Memory B cell (primary cell): Measurements from ENCODE around the gene CDH13.

Experiments
- ATAC-seq: fragments of 150-1000 bp; cut with Tn5 transposase; 2 replicates; pipeline ENCODE4 v1.10.0; 2021; ENCODE audit warnings: low read depth, mild to moderate bottlenecking, moderate library complexity
- DNase-seq, 2 donors: peaks; one replicate each; pipeline ENCODE4 v3.0.0; 2022; ENCODE audit warnings: low spot score in 2 of 2
- H3K27ac Mint-ChIP-seq: one replicate; pipeline ENCODE4 v1.8.0; 2022; ENCODE audit warnings: mild to moderate bottlenecking, moderate library complexity, mixed read lengths
- H3K27me3 Mint-ChIP-seq: one replicate; pipeline ENCODE4 v1.8.0; 2022; ENCODE audit warnings: mixed read lengths
- H3K36me3 Mint-ChIP-seq: one replicate; pipeline ENCODE4 v1.8.0; 2022; ENCODE audit warnings: mild to moderate bottlenecking, mixed read lengths
- H3K4me1 Mint-ChIP-seq: one replicate; pipeline ENCODE4 v1.8.0; 2022; ENCODE audit warnings: mixed read lengths
- H3K4me3 Mint-ChIP-seq: one replicate; pipeline ENCODE4 v1.8.0; 2022; ENCODE audit warnings: mild to moderate bottlenecking, moderate library complexity, mixed read lengths
- H3K9me3 Mint-ChIP-seq: one replicate; pipeline ENCODE4 v1.8.0; 2022; ENCODE audit warnings: mixed read lengths

CDH13 gene

GRCh38 chr16:82626791-82627261 is at the start of gene CDH13:
TSS of gene CDH13 (plus strand) at chr16:82626969.
- ATAC-seq (no peak), DNase-seq (no peak)
- no peak within 1 kb of the TSS for H3K4me3 Mint-ChIP-seq
- no peaks in the 10 kb centered on the region for H3K4me1 Mint-ChIP-seq
- no peaks in the 10 kb centered on the region for H3K9me3 Mint-ChIP-seq
- H3K36me3 Mint-ChIP-seq: no peaks in the 10 kb centered on the region
- H3K27me3 Mint-ChIP-seq: peaks cover 26% of the 10 kb centered on the region
- no peak within 1 kb of the TSS for H3K27ac Mint-ChIP-seq

- no peaks in the 10 kb centered on the region for H3K36me3 Mint-ChIP-seq
- H3K27me3 Mint-ChIP-seq: peaks cover 3% of the 10 kb centered on the region
- H3K9me3 Mint-ChIP-seq: no peaks in the 10 kb centered on the region
- H3K27ac Mint-ChIP-seq: no peak overlapping the region
- no peak overlapping the region for H3K4me3 Mint-ChIP-seq
- ATAC-seq (no peak), DNase-seq (no peak)
- H3K4me1 Mint-ChIP-seq: no peaks in the 10 kb centered on the region
Measured at GRCh38 chr16:82580298-82580890, 46.4 kb upstream of the CDH13 start.

DNA sequence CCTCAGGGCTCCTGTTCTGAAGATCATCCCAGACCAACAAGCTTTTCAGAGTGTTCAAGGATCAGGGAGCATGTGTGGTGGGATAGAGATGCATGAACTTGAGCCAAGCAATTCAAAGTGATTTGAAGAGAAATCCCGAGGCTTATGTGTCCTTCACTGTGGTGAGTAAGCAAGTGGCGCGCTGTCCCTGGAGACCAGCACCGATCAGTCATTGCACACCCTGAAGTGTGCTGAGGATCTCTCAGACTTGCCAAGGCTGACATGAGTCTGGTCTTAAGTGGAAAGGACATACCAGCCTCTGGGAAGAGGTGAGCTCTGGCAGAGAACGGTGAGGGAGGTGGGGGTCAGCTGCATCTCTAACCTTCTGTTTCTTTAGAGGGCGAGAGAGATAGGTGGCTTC is 43.8 kb upstream of the CDH13 start:
- Mint-ChIP-seq H3K4me3 (no peak overlapping the region), H3K9me3 (no peaks in the 10 kb centered on the region), H3K27ac (no peak overlapping the region), H3K27me3 (peaks cover 6% of the 10 kb centered on the region), H3K36me3 (no peaks in the 10 kb centered on the region), H3K4me1 (no peaks in the 10 kb centered on the region)
- ATAC-seq (no peak), DNase-seq (no peak)

GRCh38 chr16:82583422-82583821 is 43.3 kb upstream of the CDH13 start:
- Mint-ChIP-seq H3K9me3 (no peaks in the 10 kb centered on the region), H3K27me3 (peaks cover 6% of the 10 kb centered on the region), H3K4me3 (no peak overlapping the region), H3K4me1 (no peaks in the 10 kb centered on the region), H3K27ac (no peak overlapping the region), H3K36me3 (no peaks in the 10 kb centered on the region)
- DNase-seq (no peak), ATAC-seq (no peak)

DNA sequence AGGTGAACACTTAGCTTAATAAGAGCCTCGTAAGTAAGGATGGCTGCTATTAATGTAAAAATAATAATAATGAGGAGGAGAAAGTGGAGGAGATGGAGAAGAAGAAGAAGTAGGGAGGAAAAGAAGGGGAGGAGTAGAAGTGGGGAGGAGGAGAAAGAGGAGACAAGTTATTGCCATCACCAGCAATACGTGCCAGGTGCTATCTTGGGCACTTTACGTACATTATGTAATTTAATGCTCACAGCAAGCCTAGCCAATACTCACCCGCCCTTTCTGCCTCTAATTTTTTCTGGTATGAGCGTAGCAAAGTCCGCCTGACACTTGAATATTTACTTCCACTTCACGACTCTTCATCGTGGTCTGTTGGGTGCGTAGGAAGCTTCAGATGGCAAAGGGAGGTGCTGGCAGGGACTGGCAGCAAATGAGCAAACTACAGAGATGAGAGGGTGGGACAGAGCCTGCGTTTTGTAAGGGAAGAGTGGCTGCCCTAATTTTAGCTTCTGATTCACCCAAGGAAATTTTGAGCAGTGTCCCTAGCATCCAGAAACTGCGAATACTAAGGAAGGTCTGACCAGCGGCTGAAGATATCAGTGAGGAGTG is 42.1 kb upstream of the CDH13 start:
- H3K36me3 Mint-ChIP-seq: no peaks in the 10 kb centered on the region
- DNase-seq (no peak), ATAC-seq (no peak)
- no peaks in the 10 kb centered on the region for H3K9me3 Mint-ChIP-seq
- H3K4me1 Mint-ChIP-seq: no peaks in the 10 kb centered on the region
- peaks cover 8% of the 10 kb centered on the region for H3K27me3 Mint-ChIP-seq
- H3K4me3 Mint-ChIP-seq: no peak overlapping the region
- no peak overlapping the region for H3K27ac Mint-ChIP-seq

GRCh38 chr16:82585675-82586074 is 41.1 kb upstream of the CDH13 start:
- H3K4me3 Mint-ChIP-seq: no peak overlapping the region
- H3K9me3 Mint-ChIP-seq: no peaks in the 10 kb centered on the region
- H3K36me3 Mint-ChIP-seq: no peaks in the 10 kb centered on the region
- no peak for ATAC-seq
- no peak overlapping the region for H3K27ac Mint-ChIP-seq
- peaks cover 8% of the 10 kb centered on the region for H3K27me3 Mint-ChIP-seq
- DNase-seq: no peak
- no peaks in the 10 kb centered on the region for H3K4me1 Mint-ChIP-seq

DNA sequence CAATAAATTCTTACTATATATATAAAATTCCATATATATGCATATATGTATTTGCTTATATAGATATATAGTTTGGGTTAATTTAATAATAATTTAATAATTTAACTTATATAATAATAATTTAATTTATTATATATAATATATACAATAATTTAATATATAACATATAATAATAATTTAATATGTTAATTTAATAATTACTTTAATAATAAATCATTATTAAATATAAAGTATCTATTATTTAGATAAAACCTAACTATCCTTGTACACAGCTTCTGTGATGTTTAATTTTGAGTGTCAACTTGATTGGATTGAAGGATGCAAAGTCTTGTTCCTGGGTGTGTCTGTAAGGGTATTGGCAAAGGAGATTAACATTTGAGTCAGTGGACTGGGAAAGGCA is 40.6 kb upstream of the CDH13 start:
- peaks cover 8% of the 10 kb centered on the region for H3K27me3 Mint-ChIP-seq
- H3K4me3 Mint-ChIP-seq: no peak overlapping the region
- ATAC-seq (no peak), DNase-seq (no peak)
- no peaks in the 10 kb centered on the region for H3K4me1 Mint-ChIP-seq
- no peaks in the 10 kb centered on the region for H3K36me3 Mint-ChIP-seq
- H3K27ac Mint-ChIP-seq: no peak overlapping the region
- H3K9me3 Mint-ChIP-seq: no peaks in the 10 kb centered on the region

GRCh38 chr16:82587289-82587688 is 39.5 kb upstream of the CDH13 start:
- no peaks in the 10 kb centered on the region for H3K36me3 Mint-ChIP-seq
- ATAC-seq (no peak), DNase-seq (no peak)
- H3K4me1 Mint-ChIP-seq: no peaks in the 10 kb centered on the region
- H3K4me3 Mint-ChIP-seq: no peak overlapping the region
- H3K9me3 Mint-ChIP-seq: no peaks in the 10 kb centered on the region
- no peak overlapping the region for H3K27ac Mint-ChIP-seq
- peaks cover 8% of the 10 kb centered on the region for H3K27me3 Mint-ChIP-seq

DNA sequence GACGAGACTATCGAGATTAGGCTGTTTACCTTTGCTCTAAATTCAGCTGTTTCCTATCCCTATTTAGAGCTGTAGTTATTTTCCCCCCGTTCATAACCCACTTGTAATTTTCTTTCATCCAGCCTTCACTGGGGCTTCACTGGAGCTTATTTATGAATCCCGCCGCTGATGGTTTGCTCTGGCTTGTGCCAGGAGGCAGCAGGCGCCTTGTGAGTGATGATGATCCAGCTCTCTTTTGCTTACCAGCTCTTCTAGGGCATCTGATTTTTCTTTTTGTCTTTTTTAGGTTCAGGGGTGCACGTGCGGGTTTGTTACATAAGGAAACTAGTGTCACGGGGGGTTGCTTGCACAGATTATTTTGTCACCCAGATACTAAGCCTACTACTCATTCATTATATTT is 37.4 kb upstream of the CDH13 start:
- H3K9me3 Mint-ChIP-seq: no peaks in the 10 kb centered on the region
- DNase-seq (no peak), ATAC-seq (no peak)
- no peaks in the 10 kb centered on the region for H3K36me3 Mint-ChIP-seq
- H3K4me3 Mint-ChIP-seq: no peak overlapping the region
- H3K4me1 Mint-ChIP-seq: no peaks in the 10 kb centered on the region
- H3K27ac Mint-ChIP-seq: no peak overlapping the region
- H3K27me3 Mint-ChIP-seq: peaks cover 8% of the 10 kb centered on the region

DNA sequence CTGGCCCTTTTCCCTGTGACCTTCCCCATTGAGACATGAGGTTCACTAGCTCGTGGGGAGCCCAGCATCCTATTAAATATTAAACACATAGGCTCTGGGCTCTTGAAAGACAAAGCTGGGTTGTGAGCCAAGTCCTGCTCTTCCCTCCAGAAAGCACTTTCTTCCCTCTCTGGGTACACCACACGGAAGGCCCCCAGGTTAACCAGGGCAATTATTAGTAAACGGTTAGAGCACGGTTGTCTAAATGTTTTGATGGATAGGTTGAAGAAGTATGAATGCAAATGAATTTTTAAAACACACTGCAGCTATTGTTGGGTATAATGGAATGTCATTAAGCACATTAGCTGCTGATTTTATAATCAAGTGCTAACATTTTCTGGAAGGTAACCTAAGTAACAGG is 32.7 kb upstream of the CDH13 start:
- Mint-ChIP-seq H3K4me1 (no peaks in the 10 kb centered on the region), H3K9me3 (peaks cover 8% of the 10 kb centered on the region), H3K4me3 (no peak overlapping the region), H3K36me3 (no peaks in the 10 kb centered on the region), H3K27ac (no peak overlapping the region), H3K27me3 (peaks cover 13% of the 10 kb centered on the region)
- DNase-seq: no peak
- ATAC-seq: no peak

GRCh38 chr16:82598771-82599170 is 28.0 kb upstream of the CDH13 start:
- no peak for ATAC-seq
- H3K27ac Mint-ChIP-seq: no peak overlapping the region
- H3K4me3 Mint-ChIP-seq: no peak overlapping the region
- DNase-seq: no peak
- H3K4me1 Mint-ChIP-seq: no peaks in the 10 kb centered on the region
- peaks cover 1% of the 10 kb centered on the region for H3K36me3 Mint-ChIP-seq
- peaks cover 13% of the 10 kb centered on the region for H3K9me3 Mint-ChIP-seq
- peaks cover 9% of the 10 kb centered on the region for H3K27me3 Mint-ChIP-seq

GRCh38 chr16:82601989-82602640 is 24.7 kb upstream of the CDH13 start:
- peaks cover 1% of the 10 kb centered on the region for H3K36me3 Mint-ChIP-seq
- H3K27me3 Mint-ChIP-seq: peaks cover 8% of the 10 kb centered on the region
- DNase-seq (no peak), ATAC-seq (no peak)
- no peak overlapping the region for H3K4me3 Mint-ChIP-seq
- no peak overlapping the region for H3K27ac Mint-ChIP-seq
- H3K4me1 Mint-ChIP-seq: no peaks in the 10 kb centered on the region
- H3K9me3 Mint-ChIP-seq: peaks cover 9% of the 10 kb centered on the region

DNA sequence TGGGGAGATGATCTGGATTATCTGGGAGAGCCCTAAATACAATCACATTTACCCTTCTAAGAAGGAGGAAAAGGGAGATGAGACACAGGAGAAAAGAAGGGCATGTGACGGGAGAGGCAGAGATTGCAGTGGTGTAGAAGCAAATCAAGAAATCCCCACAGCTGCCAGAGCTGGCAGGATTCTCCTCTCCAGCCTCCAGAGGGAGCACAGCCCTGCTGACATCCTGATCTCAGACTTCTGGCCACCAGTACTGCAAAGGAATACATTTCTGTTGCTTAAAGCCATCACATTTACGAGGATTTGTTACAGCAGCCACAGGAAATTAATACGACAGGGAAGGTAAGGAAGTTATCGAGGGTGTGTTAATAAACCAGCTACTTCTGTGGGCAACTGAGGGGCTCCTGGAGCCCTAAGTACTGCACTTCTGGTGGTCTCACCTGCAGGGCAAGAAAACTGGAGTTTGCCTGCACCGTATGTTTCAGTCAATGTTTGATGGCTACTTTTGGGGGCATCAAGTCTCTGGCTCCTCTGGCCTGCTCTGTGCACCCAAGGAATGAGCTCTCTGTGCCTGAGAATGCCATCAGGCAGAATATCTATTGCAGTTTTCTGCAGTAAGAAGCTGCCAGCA is 22.9 kb upstream of the CDH13 start:
- H3K36me3 Mint-ChIP-seq: peaks cover 1% of the 10 kb centered on the region
- no peak for ATAC-seq
- H3K27me3 Mint-ChIP-seq: peaks cover 4% of the 10 kb centered on the region
- H3K27ac Mint-ChIP-seq: no peak overlapping the region
- H3K4me1 Mint-ChIP-seq: no peaks in the 10 kb centered on the region
- peaks cover 5% of the 10 kb centered on the region for H3K9me3 Mint-ChIP-seq
- no peak for DNase-seq
- H3K4me3 Mint-ChIP-seq: no peak overlapping the region

DNA sequence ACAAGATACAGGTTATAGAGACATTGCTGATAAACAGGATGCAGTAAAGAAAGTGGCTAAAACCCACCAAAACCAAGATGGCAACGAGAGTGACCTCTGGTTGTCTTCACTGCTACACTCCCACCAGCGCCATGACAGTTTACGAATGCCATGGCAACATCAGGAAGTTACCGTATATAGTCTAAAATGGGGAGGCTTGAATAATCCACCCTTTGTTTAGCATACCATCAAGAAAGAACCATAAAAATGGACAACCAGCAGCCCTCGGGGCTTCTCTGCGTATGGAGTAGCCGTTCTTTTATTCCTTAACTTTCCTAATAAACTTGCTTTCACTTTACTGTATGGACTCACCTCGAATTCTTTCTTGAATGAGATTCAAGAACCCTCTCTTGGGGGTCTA is 21.7 kb upstream of the CDH13 start:
- Mint-ChIP-seq H3K9me3 (peaks cover 2% of the 10 kb centered on the region), H3K36me3 (peaks cover 1% of the 10 kb centered on the region), H3K27ac (no peak overlapping the region)

More for the DNA sequence above, 21.7 kb upstream of the CDH13 start:
- no peak for ATAC-seq
- no peak overlapping the region for H3K4me3 Mint-ChIP-seq
- H3K4me1 Mint-ChIP-seq: no peaks in the 10 kb centered on the region
- peaks cover 4% of the 10 kb centered on the region for H3K27me3 Mint-ChIP-seq
- no peak for DNase-seq
